SK-N-SH (cell line): ENCODE data around the gene NIP7.

ENCODE experiments used
- CTCF ChIP-seq: fragments of 200-600 bp; sonication (generic); IDR thresholded peaks from 2 replicates; pipeline ENCODE4 v1.6.1; 2017; ENCODE audit warnings: antibody characterized with exemption, mild to moderate bottlenecking, moderate library complexity
- EP300 ChIP-seq, 2 experiments: IDR thresholded peaks; 2 replicates each; pipeline versions ENCODE4 v1.4.0 to v1.6.1; 2012; ENCODE audit warnings: borderline replicate concordance in 1 of 2, low read depth in 1 of 2, low read length in 1 of 2
- POLR2AphosphoS5 ChIP-seq: IDR thresholded peaks from 2 replicates; pipeline ENCODE4 v1.6.1; 2012; ENCODE audit warnings: low read depth, low read length

- TF ChIP-seq POLR2AphosphoS5 (no peak), CTCF (no peak), EP300 (IDR thresholded peaks at IDR 0.05; ENCODE audit: borderline replicate concordance in 1 of 2, low read depth in 1 of 2, low read length in 1 of 2) (no peak)
Observed at GRCh38 chr16:69307091-69307490, 32.5 kb upstream of the NIP7 start.
